ENCODE results near the gene RHNO1. TPM values are rescaled to one million over a fixed set of nuclear protein-coding genes. Genes with fewer than 3 reads are reported as not detected.

Gene RHNO1
- total and polyA plus RNA-seq, 2 of the 13 experiments (the other 11 are each of a cell fraction or from before 2014, with no cell fraction given), result 27.2 to 49.6 TPM

DNA sequence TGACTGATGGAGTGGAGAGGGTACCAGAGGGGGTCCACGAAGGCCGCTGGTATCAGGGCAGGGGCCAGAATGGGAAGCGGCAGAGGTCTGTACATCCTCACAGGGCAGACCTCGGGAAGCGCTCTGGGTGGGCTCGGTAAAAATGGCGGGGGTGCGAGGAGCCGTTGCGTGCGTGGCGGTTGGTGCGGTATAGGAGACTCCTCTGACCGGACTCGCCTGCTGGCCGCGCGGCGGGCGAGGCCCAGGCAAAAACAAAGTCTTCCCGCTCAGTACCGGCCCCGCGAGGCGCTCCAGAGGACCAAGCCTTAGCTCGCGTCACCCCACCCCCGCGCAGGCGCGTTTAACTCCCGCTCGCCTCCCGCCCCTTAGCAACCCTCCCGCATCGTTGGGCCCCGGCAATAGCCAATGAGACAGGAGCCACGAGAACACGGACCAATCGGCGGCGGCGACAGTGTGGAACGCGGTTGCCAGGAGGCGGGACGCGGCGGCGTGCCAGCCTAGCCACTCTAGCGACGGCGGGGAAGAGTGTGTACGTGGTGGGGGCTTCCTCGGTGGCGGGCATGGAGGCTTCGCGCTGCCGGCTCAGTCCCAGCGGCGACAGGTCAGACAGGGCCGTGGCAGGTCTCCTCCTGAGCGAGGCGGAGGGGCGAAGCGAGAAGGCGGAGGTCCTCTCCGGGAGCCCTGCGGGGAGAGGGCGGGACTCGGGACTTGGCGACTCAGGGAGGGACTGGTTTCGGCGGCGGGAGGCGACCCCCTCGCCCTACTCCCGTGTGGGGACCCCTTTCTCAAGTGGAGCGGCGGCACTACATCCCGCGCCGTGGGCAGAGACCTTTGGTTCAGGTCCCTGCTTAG, 13.6 kb downstream of the RHNO1 start, which contains the start of gene TULP3 (continued):
- peak; percentile 46; the same call in 1 of the 2 replicates for TF ChIP-seq ZNF33B (CRISPR knock-in tag; IDR thresholded peaks at IDR 0.05)
- peak; percentile 86; the same call in 1 of the 2 replicates for TF ChIP-seq ZFP41 (CRISPR knock-in tag; IDR thresholded peaks at IDR 0.05; ENCODE audit: borderline replicate concordance)
- 0 out of 2 replicates have a peak, but pooled peaks have one; percentile 84 for TF ChIP-seq TSC22D2 (CRISPR knock-in tag; IDR thresholded peaks at IDR 0.05; ENCODE audit: borderline replicate concordance)
- TF ChIP-seq, protein P1, sequence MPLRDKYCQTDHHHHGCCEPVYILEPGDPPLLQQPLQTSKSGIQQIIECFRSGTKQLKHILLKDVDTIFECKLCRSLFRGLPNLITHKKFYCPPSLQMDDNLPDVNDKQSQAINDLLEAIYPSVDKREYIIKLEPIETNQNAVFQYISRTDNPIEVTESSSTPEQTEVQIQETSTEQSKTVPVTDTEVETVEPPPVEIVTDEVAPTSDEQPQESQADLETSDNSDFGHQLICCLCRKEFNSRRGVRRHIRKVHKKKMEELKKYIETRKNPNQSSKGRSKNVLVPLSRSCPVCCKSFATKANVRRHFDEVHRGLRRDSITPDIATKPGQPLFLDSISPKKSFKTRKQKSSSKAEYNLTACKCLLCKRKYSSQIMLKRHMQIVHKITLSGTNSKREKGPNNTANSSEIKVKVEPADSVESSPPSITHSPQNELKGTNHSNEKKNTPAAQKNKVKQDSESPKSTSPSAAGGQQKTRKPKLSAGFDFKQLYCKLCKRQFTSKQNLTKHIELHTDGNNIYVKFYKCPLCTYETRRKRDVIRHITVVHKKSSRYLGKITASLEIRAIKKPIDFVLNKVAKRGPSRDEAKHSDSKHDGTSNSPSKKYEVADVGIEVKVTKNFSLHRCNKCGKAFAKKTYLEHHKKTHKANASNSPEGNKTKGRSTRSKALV (CRISPR knock-in tag; IDR thresholded peaks at IDR 0.05), result 0 out of 2 replicates have a peak, but pooled peaks have one; percentile 38
- TF ChIP-seq, protein P2, sequence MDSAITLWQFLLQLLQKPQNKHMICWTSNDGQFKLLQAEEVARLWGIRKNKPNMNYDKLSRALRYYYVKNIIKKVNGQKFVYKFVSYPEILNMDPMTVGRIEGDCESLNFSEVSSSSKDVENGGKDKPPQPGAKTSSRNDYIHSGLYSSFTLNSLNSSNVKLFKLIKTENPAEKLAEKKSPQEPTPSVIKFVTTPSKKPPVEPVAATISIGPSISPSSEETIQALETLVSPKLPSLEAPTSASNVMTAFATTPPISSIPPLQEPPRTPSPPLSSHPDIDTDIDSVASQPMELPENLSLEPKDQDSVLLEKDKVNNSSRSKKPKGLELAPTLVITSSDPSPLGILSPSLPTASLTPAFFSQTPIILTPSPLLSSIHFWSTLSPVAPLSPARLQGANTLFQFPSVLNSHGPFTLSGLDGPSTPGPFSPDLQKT (CRISPR knock-in tag; IDR thresholded peaks at IDR 0.05; ENCODE audit: borderline replicate concordance), result no peak
- 0 out of 2 replicates have a peak, but pooled peaks have one; percentile 71 for TF ChIP-seq ZNF891 (CRISPR knock-in tag; IDR thresholded peaks at IDR 0.05)
- 0 out of 2 replicates have a peak, but pooled peaks have one; percentile 4 for TF ChIP-seq SALL2 (CRISPR knock-in tag; IDR thresholded peaks at IDR 0.05)
- peak; percentile 38; the same call in 1 of the 2 replicates for TF ChIP-seq STAT5B (CRISPR knock-in tag; IDR thresholded peaks at IDR 0.05)
- TF ChIP-seq, protein P3, sequence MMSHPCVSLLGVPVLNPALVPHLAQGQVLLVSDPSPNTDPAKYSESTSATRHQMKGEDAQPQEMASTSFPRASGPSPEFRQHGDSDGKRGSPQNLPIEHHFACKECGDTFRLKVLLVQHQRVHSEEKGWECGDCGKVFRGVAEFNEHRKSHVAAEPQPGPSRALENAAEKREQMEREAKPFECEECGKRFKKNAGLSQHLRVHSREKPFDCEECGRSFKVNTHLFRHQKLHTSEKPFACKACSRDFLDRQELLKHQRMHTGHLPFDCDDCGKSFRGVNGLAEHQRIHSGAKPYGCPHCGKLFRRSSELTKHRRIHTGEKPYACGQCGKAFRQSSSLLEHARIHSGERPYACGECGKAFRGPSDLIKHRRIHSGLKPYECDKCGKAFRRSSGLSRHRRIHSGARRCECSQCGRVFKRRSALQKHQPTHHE (CRISPR knock-in tag; IDR thresholded peaks at IDR 0.05; ENCODE audit: borderline replicate concordance), result peak; percentile 66
- TF ChIP-seq YEATS4 (CRISPR knock-in tag; IDR thresholded peaks at IDR 0.05; ENCODE audit: borderline replicate concordance), result peak; percentile 89
- TF ChIP-seq FOXA1 (IDR thresholded peaks at IDR 0.05), result no peak
- TF ChIP-seq FOXA1 (CRISPR knock-in tag; IDR thresholded peaks at IDR 0.05), result peak; percentile 49
- 0 out of 2 replicates have a peak, but pooled peaks have one; percentile 43 for TF ChIP-seq MZF1 (CRISPR knock-in tag; IDR thresholded peaks at IDR 0.05; ENCODE audit: borderline replicate concordance)
- TF ChIP-seq, protein P4, sequence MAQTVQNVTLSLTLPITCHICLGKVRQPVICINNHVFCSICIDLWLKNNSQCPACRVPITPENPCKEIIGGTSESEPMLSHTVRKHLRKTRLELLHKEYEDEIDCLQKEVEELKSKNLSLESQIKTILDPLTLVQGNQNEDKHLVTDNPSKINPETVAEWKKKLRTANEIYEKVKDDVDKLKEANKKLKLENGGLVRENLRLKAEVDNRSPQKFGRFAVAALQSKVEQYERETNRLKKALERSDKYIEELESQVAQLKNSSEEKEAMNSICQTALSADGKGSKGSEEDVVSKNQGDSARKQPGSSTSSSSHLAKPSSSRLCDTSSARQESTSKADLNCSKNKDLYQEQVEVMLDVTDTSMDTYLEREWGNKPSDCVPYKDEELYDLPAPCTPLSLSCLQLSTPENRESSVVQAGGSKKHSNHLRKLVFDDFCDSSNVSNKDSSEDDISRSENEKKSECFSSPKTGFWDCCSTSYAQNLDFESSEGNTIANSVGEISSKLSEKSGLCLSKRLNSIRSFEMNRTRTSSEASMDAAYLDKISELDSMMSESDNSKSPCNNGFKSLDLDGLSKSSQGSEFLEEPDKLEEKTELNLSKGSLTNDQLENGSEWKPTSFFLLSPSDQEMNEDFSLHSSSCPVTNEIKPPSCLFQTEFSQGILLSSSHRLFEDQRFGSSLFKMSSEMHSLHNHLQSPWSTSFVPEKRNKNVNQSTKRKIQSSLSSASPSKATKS (CRISPR knock-in tag; IDR thresholded peaks at IDR 0.05), result no peak
- TF ChIP-seq, protein P5, sequence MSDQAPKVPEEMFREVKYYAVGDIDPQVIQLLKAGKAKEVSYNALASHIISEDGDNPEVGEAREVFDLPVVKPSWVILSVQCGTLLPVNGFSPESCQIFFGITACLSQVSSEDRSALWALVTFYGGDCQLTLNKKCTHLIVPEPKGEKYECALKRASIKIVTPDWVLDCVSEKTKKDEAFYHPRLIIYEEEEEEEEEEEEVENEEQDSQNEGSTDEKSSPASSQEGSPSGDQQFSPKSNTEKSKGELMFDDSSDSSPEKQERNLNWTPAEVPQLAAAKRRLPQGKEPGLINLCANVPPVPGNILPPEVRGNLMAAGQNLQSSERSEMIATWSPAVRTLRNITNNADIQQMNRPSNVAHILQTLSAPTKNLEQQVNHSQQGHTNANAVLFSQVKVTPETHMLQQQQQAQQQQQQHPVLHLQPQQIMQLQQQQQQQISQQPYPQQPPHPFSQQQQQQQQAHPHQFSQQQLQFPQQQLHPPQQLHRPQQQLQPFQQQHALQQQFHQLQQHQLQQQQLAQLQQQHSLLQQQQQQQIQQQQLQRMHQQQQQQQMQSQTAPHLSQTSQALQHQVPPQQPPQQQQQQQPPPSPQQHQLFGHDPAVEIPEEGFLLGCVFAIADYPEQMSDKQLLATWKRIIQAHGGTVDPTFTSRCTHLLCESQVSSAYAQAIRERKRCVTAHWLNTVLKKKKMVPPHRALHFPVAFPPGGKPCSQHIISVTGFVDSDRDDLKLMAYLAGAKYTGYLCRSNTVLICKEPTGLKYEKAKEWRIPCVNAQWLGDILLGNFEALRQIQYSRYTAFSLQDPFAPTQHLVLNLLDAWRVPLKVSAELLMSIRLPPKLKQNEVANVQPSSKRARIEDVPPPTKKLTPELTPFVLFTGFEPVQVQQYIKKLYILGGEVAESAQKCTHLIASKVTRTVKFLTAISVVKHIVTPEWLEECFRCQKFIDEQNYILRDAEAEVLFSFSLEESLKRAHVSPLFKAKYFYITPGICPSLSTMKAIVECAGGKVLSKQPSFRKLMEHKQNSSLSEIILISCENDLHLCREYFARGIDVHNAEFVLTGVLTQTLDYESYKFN (CRISPR knock-in tag; conservative IDR thresholded peaks at IDR 0.05), result peak; percentile 59
- no peak for TF ChIP-seq ZSCAN20 (CRISPR knock-in tag; IDR thresholded peaks at IDR 0.05; ENCODE audit: borderline replicate concordance)
- TF ChIP-seq TAF1 (CRISPR knock-in tag; IDR thresholded peaks at IDR 0.05), result peak; percentile 81
- TF ChIP-seq ZNF724P (CRISPR knock-in tag; IDR thresholded peaks at IDR 0.05; ENCODE audit: borderline replicate concordance), result peak; percentile 80
